NCI-H187 treated with DMSO at 0.1 percent for 48 hours (cell line): ENCODE results near the gene MAFG.
"Not testable (repeated sequence)": the region's sequence is repeated elsewhere in the genome, so short reads cannot be mapped to it uniquely, and the experiment has no call there.

ENCODE experiments used
- DNase-seq: peaks from one replicate; lab custom pipeline; 2025; lab: John Stamatoyannopoulos, UW

MAFG gene

GRCh38 chr17:81923302-81924260 is 4.0 kb downstream of the MAFG start:
- no peak for DNase-seq

GRCh38 chr17:81922566-81923301 is 4.8 kb downstream of the MAFG start:
- DNase-seq: no peak

GRCh38 chr17:81921996-81922565 is 5.5 kb downstream of the MAFG start:
- DNase-seq: no peak

- DNase-seq: no peak
Observed at GRCh38 chr17:81921537-81921862, 6.0 kb downstream of the MAFG start.

GRCh38 chr17:81920612-81921536 is 6.7 kb downstream of the MAFG start:
- no peak for DNase-seq

- DNase-seq: no peak
Observed at GRCh38 chr17:81918832-81919545, 8.5 kb downstream of the MAFG start.

- DNase-seq: not testable (repeated sequence)
Observed at GRCh38 chr17:81918333-81918669, 9.2 kb downstream of the MAFG start.

- DNase-seq: peak; percentile 9
Observed at GRCh38 chr17:81917565-81918332, 9.8 kb downstream of the MAFG start, which contains the start of gene SIRT7. TSS of gene SIRT7 (minus strand) at chr17:81918176. CDS start at chr17:81918131, 45 bp downstream.

- no peak for DNase-seq
Observed at GRCh38 chr17:81916234-81917001, 11.1 kb downstream of the MAFG start.

- no peak for DNase-seq
Observed at GRCh38 chr17:81915331-81915730, 12.2 kb downstream of the MAFG start.

GRCh38 chr17:81914103-81914850 is 13.3 kb downstream of the MAFG start:
- no peak for DNase-seq

- no peak for DNase-seq
Observed at GRCh38 chr17:81913394-81914102, 14.0 kb downstream of the MAFG start.

- DNase-seq: no peak
Observed at GRCh38 chr17:81912441-81913309, 14.9 kb downstream of the MAFG start.

- DNase-seq: no peak
Observed at GRCh38 chr17:81911969-81912368, 15.6 kb downstream of the MAFG start.

GRCh38 chr17:81911277-81911961 is 16.1 kb downstream of the MAFG start, which contains the start of gene PCYT2:
TSS of gene PCYT2 (minus strand) at chr17:81911399. CDS start at chr17:81911355, 44 bp downstream.
- DNase-seq: peak; percentile 34

GRCh38 chr17:81910840-81911276 is 16.7 kb downstream of the MAFG start:
- no peak for DNase-seq
